ENCODE measurements around the gene PPM1J. TPM values are rescaled to one million over a fixed set of nuclear protein-coding genes. Genes with fewer than 3 reads are reported as not detected.

PPM1J gene
- total RNA-seq, 1 donor from 2014 or later, result 0.69 TPM

DNA sequence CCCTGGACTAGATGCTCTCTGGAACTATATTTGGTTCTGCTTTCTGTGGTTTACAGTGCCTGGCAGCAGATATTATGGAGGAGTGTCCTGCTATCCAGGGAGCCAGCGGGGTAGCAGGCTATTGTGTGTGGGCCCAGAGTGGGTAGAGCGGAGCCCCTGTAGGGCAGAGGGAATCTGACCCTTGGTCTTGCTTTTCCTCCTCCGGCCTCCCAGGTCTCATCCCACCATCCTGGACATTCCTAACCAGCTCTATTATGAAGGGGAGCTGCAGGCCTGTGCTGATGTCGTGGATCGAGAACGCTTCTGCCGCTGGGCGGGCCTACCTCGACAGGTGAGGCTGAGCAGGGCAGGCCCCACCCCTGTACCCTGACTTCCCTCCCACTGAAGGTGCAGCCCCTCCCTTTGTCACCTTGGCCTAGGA lies 17.3 kb downstream of the PPM1J start:
- peaks cover 5% of the 10 kb centered on the region for H3K27me3 Mint-ChIP-seq (ENCODE audit: unreplicated experiment)
- TF ChIP-seq, protein P1, sequence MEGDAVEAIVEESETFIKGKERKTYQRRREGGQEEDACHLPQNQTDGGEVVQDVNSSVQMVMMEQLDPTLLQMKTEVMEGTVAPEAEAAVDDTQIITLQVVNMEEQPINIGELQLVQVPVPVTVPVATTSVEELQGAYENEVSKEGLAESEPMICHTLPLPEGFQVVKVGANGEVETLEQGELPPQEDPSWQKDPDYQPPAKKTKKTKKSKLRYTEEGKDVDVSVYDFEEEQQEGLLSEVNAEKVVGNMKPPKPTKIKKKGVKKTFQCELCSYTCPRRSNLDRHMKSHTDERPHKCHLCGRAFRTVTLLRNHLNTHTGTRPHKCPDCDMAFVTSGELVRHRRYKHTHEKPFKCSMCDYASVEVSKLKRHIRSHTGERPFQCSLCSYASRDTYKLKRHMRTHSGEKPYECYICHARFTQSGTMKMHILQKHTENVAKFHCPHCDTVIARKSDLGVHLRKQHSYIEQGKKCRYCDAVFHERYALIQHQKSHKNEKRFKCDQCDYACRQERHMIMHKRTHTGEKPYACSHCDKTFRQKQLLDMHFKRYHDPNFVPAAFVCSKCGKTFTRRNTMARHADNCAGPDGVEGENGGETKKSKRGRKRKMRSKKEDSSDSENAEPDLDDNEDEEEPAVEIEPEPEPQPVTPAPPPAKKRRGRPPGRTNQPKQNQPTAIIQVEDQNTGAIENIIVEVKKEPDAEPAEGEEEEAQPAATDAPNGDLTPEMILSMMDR (IDR thresholded peaks at IDR 0.05; ENCODE audit: partially characterized antibody, unreplicated experiment), result no peak
- no peak overlapping the region for H3K27ac Mint-ChIP-seq (ENCODE audit: unreplicated experiment)
- DNase-seq, result no peak
- H3K4me3 Mint-ChIP-seq (ENCODE audit: unreplicated experiment), result no peak overlapping the region
- peaks cover 7% of the 10 kb centered on the region for H3K36me3 Mint-ChIP-seq (ENCODE audit: unreplicated experiment)
- peaks cover 15% of the 10 kb centered on the region for H3K4me1 Mint-ChIP-seq (ENCODE audit: low read depth, unreplicated experiment)
- no peaks in the 10 kb centered on the region for H3K9me3 Mint-ChIP-seq (ENCODE audit: unreplicated experiment)

DNA sequence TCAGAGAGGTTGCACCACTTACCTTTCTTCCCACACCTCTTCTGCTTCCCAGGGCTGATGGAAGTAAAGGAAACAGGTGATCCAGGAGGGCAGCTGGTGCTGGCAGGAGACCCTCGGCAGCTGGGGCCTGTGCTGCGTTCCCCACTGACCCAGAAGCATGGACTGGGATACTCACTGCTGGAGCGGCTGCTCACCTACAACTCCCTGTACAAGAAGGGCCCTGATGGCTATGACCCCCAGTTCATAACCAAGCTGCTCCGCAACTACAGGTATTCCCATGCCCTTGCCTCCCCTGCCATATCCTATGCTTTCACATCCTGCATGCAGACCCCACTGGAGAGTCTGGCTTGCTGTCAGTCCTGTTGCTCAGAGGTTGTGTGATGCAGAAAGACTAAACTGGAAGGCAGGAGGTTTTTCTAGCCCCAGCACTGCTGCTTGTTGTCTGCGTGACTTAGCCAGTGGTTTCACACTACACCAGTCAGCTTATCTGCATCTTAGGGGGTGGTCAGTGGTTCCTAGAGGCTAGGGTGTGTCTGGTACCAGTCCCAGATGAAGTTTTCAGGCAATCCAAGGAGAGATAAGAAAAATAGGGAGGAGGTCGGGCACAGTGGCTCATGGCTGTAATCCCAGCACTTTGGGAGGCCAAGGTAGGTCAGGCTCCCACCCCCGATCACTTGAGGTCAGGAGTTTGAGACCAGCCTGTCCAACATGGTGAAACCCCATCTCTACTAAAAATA lies 18.4 kb downstream of the PPM1J start:
- Mint-ChIP-seq H3K4me1 (ENCODE audit: low read depth, unreplicated experiment) (peaks cover 8% of the 10 kb centered on the region), H3K9me3 (ENCODE audit: unreplicated experiment) (no peaks in the 10 kb centered on the region), H3K27ac (ENCODE audit: unreplicated experiment) (no peak overlapping the region), H3K36me3 (ENCODE audit: unreplicated experiment) (peaks cover 1% of the 10 kb centered on the region), H3K4me3 (ENCODE audit: unreplicated experiment) (no peak overlapping the region), H3K27me3 (ENCODE audit: unreplicated experiment) (peaks cover 1% of the 10 kb centered on the region)
- TF ChIP-seq, protein P1 (IDR thresholded peaks at IDR 0.05; ENCODE audit: partially characterized antibody, unreplicated experiment), result no peak
- DNase-seq, result no peak

DNA sequence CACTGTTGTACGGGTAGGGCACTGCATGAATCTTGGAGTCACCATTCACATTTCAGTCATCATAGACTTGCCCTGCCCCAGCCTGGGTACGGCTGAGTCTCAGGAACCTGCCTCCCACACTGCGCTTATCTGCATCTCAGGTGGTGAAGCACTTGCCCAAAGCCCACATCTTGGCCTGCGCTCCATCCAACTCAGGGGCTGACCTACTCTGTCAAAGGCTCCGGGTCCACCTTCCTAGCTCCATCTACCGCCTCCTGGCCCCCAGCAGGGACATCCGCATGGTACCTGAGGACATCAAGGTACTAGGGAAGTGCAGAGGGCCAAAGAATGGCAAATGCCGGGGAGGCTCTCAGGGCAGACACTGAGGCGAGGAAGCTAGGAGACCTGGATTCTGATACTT lies 19.9 kb downstream of the PPM1J start:
- Mint-ChIP-seq H3K4me3 (ENCODE audit: unreplicated experiment) (no peak overlapping the region), H3K27me3 (ENCODE audit: unreplicated experiment) (peaks cover 3% of the 10 kb centered on the region), H3K4me1 (ENCODE audit: low read depth, unreplicated experiment) (peaks cover 3% of the 10 kb centered on the region), H3K36me3 (ENCODE audit: unreplicated experiment) (no peaks in the 10 kb centered on the region), H3K27ac (ENCODE audit: unreplicated experiment) (no peak overlapping the region), H3K9me3 (ENCODE audit: unreplicated experiment) (no peaks in the 10 kb centered on the region)
- DNase-seq, result no peak
- TF ChIP-seq, protein P1 (IDR thresholded peaks at IDR 0.05; ENCODE audit: partially characterized antibody, unreplicated experiment), result no peak

DNA sequence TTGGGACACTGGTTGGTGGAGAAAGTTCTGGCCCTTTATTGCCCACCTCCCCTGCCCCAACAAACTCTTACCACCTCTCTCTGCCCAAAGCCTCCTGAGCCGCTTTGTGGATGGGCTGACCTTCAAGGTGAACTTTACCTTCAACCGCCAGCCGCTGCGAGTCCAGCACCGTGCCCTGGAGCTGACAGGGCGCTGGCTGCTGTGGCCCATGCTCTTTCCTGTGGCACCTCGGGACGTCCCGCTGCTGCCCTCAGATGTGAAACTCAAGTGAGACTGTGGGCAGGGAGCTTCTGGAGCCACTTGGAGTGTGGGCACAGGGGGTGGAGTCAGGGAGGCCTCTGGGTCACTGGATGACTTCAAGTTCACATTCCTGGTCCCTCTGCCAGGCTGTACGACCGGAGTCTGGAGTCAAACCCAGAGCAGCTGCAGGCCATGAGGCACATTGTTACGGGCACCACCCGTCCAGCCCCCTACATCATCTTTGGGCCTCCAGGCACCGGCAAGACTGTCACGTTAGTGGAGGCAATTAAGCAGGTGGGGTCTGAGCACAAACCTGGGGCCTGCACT lies 20.7 kb downstream of the PPM1J start:
- Mint-ChIP-seq H3K27ac (ENCODE audit: unreplicated experiment) (no peak overlapping the region), H3K36me3 (ENCODE audit: unreplicated experiment) (no peaks in the 10 kb centered on the region), H3K4me3 (ENCODE audit: unreplicated experiment) (no peak overlapping the region), H3K4me1 (ENCODE audit: low read depth, unreplicated experiment) (peaks cover 3% of the 10 kb centered on the region), H3K9me3 (ENCODE audit: unreplicated experiment) (no peaks in the 10 kb centered on the region), H3K27me3 (ENCODE audit: unreplicated experiment) (peaks cover 3% of the 10 kb centered on the region)
- no peak for DNase-seq
- TF ChIP-seq, protein P1 (IDR thresholded peaks at IDR 0.05; ENCODE audit: partially characterized antibody, unreplicated experiment), result no peak

DNA sequence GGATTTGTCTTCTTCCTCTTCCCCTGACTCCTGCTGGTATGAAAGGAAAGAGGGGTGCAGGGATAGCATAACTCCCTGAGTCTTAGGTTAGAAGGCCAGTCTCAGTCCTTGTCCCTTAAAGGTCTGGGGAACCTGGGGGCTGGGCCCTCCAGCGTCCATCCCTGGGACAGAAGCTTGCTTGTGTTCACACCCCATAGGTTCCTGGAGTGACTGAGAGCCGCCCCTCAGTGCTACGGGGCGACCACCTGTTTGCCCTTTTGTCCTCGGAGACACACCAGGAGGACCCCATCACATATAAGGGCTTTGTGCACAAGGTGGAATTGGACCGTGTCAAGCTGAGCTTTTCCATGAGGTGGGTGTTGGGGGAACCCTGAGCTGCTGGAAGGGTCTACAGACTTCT lies 21.3 kb downstream of the PPM1J start:
- Mint-ChIP-seq H3K4me1 (ENCODE audit: low read depth, unreplicated experiment) (peaks cover 5% of the 10 kb centered on the region), H3K27ac (ENCODE audit: unreplicated experiment) (no peak overlapping the region), H3K27me3 (ENCODE audit: unreplicated experiment) (peaks cover 3% of the 10 kb centered on the region), H3K36me3 (ENCODE audit: unreplicated experiment) (no peaks in the 10 kb centered on the region), H3K4me3 (ENCODE audit: unreplicated experiment) (no peak overlapping the region), H3K9me3 (ENCODE audit: unreplicated experiment) (peaks cover 2% of the 10 kb centered on the region)
- no peak for DNase-seq
- TF ChIP-seq, protein P1 (IDR thresholded peaks at IDR 0.05; ENCODE audit: partially characterized antibody, unreplicated experiment), result no peak
